Kidney (tissue), 14 donors: Measurements from ENCODE around the gene CACNA2D1. TPM values are rescaled to one million over a fixed set of nuclear protein-coding genes. Genes with fewer than 3 reads are reported as not detected.

Experiments
- DNase-seq, 5 donors: peaks; one replicate each; pipeline ENCODE4 v3.0.0-alpha.2; 2013 to 2020
- FAIRE-seq: peaks from 2 replicates; lab custom pipeline; 2012; peaks lifted over from hg19 to GRCh38; lab: Jason Lieb, UNC
- H3K27ac ChIP-seq, 2 donors: one replicate each; pipeline ENCODE4 v1.7.0; 2013; ENCODE audit warnings: low read depth in 2 of 2, low read length in 2 of 2, inconsistent platforms in 1 of 2
- H3K27me3 ChIP-seq: one replicate; pipeline ENCODE4 v1.7.1; 2013; ENCODE audit warnings: low read length, inconsistent platforms; ENCODE audit not compliant: control insufficient read depth, insufficient read depth
- H3K36me3 ChIP-seq, 3 donors: one replicate each; pipeline versions ENCODE4 v1.7.0 to v1.7.1; 2013; ENCODE audit warnings: low read length in 3 of 3, control low read depth in 1 of 3, inconsistent platforms in 1 of 3; ENCODE audit not compliant: insufficient read depth in 3 of 3, control insufficient read depth in 2 of 3
- H3K4me1 ChIP-seq, 3 donors: one replicate each; pipeline versions ENCODE4 v1.7.0 to v1.7.1; 2013; ENCODE audit warnings: low read length in 3 of 3, inconsistent platforms in 1 of 3, low read depth in 1 of 3; ENCODE audit not compliant: control insufficient read depth in 2 of 3, insufficient read depth in 2 of 3
- H3K4me3 ChIP-seq, 3 donors: one replicate each; pipeline versions ENCODE4 v1.7.0 to v1.8.1; 2013; ENCODE audit warnings: low read length in 3 of 3, control low read depth in 1 of 3, inconsistent platforms in 1 of 3
- H3K9ac ChIP-seq, 3 donors: one replicate each; pipeline versions ENCODE4 v1.7.0 to v1.7.1; 2013; ENCODE audit warnings: low read length in 3 of 3, control low read depth in 1 of 3, inconsistent platforms in 1 of 3
- H3K9me3 ChIP-seq, 3 donors: one replicate each; pipeline versions ENCODE4 v1.7.0 to v1.7.1; 2013; ENCODE audit warnings: low read length in 3 of 3, control low read depth in 1 of 3, inconsistent platforms in 1 of 3; ENCODE audit not compliant: control insufficient read depth in 2 of 3, insufficient read depth in 1 of 3
- intact Hi-C: fragments of 100-400 bp; cut with DNase I; formaldehyde crosslinking; loops from one replicate; pipeline ENCODE4 v1.11.1; 2022
- polyA plus RNA-seq: library from polyadenylated mRNA; stranded (reverse); fragments of 350-450 nt; fragmentation: Illumina TruSeq; extraction: RNeasy Lipid Tissue Mini Kit (QIAGEN cat#74804); gene quantifications from one replicate; pipeline ENCODE4 v1.2.3, GENCODE V29; 2014; ENCODE audit warnings: low read depth, low replicate concordance; ENCODE audit not compliant: insufficient read depth
- total RNA-seq: library from RNA; stranded (reverse); fragmentation: NEBNext Ultra II Directional; extraction: Animal tissue kit (Norgen Biotek cat#: 25700); gene quantifications from one replicate; pipeline ENCODE4 v1.2.1, GENCODE V29; 2021
- TF ChIP-seq, protein P1 (sequence below): IDR thresholded peaks from 3 replicates; pipeline ENCODE4 v1.5.1; 2012; ENCODE audit warnings: mild to moderate bottlenecking, moderate library complexity, borderline replicate concordance; ENCODE audit not compliant: insufficient read depth; ENCODE audit errors: extremely low read depth
- donor health status: control.
- donor health status: control.
- donor health status: control.
- donor health status: control.
- donor health status: control.
- donor health status: DM: yes; HTN: yes; CAD: no.
- donor health status: Normal renal cell carcinoma (clear cell type).

CACNA2D1 gene
- total and polyA plus RNA-seq, 2 donors from 2014 or later: 3.5 to 18.3 TPM

DNA sequence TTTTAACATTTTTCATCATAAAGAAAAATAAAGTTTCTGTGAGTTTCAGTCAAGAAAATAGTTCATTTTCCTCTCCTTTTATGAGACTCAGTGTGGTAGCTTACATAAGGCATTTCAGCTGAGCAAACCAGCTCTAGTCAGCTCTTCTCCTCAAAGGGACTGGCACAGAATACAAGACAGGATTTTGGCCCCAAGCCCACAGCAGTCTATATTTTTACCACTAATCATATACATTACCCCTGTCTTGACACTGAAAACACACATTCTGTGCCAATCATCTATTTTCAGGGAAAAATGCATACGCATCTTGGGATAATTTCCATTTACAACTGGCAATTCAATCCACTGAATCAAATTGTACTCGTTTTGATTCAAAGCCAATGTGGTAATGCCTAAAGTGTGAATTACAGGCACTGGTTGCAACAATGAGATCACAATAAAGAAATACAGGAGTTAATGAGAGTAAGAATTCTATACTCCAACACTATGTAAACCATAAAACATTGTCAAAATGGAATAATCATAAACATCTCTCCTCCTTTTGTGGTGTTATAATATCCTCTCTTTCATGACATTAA is 186.4 kb downstream of the CACNA2D1 start:
- FAIRE-seq: no peak
- peaks cover 0 to 4% (median 0%) of the 10 kb centered on the region in 3 donors for H3K4me1 ChIP-seq
- H3K36me3 ChIP-seq: no peaks in the 10 kb centered on the region
- H3K27ac ChIP-seq: no peak overlapping the region
- no peak overlapping the region for H3K4me3 ChIP-seq
- no peaks in the 10 kb centered on the region for H3K27me3 ChIP-seq
- TF ChIP-seq, protein P1, sequence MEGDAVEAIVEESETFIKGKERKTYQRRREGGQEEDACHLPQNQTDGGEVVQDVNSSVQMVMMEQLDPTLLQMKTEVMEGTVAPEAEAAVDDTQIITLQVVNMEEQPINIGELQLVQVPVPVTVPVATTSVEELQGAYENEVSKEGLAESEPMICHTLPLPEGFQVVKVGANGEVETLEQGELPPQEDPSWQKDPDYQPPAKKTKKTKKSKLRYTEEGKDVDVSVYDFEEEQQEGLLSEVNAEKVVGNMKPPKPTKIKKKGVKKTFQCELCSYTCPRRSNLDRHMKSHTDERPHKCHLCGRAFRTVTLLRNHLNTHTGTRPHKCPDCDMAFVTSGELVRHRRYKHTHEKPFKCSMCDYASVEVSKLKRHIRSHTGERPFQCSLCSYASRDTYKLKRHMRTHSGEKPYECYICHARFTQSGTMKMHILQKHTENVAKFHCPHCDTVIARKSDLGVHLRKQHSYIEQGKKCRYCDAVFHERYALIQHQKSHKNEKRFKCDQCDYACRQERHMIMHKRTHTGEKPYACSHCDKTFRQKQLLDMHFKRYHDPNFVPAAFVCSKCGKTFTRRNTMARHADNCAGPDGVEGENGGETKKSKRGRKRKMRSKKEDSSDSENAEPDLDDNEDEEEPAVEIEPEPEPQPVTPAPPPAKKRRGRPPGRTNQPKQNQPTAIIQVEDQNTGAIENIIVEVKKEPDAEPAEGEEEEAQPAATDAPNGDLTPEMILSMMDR: no peak
- no peaks in the 10 kb centered on the region for H3K9me3 ChIP-seq
- intact Hi-C loops: no loop called here
- no peak overlapping the region for H3K9ac ChIP-seq
- no peak for DNase-seq

DNA sequence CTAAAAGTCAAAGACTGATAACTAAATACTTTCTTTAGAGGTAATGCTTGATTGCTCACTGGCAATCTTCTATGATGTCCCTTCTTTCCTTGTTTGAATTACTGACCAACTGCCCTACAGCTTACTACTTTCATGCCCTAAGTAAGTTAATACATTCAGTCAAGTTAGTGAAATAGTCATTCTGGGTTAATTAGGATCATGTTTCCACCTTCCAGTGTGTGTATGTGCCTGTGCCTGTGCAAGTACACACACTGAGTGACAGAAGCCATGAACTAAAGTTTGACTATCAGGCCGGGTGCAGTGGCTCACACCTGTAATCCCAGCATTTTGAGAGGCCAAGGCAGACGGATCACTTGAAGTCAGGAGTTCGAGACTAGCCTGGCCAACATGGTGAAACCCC is 187.9 kb downstream of the CACNA2D1 start:
- no peaks in the 10 kb centered on the region for H3K9me3 ChIP-seq
- no peaks in the 10 kb centered on the region for H3K36me3 ChIP-seq
- H3K27ac ChIP-seq: no peak overlapping the region
- peaks cover 0 to 4% (median 0%) of the 10 kb centered on the region in 3 donors for H3K4me1 ChIP-seq
- no peak for DNase-seq
- intact Hi-C loops: no loop called here
- H3K27me3 ChIP-seq: no peaks in the 10 kb centered on the region
- no peak for FAIRE-seq
- H3K4me3 ChIP-seq: no peak overlapping the region
- TF ChIP-seq, protein P1: no peak
- no peak overlapping the region for H3K9ac ChIP-seq

DNA sequence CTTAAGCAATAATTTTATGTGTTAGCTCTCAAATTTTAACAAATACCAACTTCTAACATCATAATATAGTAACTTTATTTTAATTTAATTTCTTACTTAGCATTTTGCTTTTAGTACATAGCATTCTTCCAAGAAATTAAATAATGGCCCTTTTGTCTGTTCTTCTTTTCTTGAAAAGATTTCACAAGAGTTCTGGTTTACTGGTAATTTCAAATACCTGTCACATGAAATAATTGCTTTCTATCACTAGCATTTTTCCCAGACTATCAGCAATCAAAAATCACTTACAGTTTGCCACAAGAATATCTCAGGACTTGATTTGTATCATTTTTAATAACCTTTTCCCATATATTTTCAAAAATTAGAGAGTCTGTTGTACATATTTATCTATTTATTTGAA is 193.0 kb downstream of the CACNA2D1 start:
- Histone ChIP-seq H3K9ac (no peak overlapping the region), H3K4me1 (no peaks in the 10 kb centered on the region), H3K9me3 (no peaks in the 10 kb centered on the region), H3K4me3 (no peak overlapping the region), H3K27me3 (no peaks in the 10 kb centered on the region), H3K27ac (no peak overlapping the region), H3K36me3 (no peaks in the 10 kb centered on the region)
- TF ChIP-seq, protein P1: no peak
- intact Hi-C loops: no loop called here
- FAIRE-seq (no peak), DNase-seq (no peak)

- no peak overlapping the region for H3K4me3 ChIP-seq
- H3K27me3 ChIP-seq: no peaks in the 10 kb centered on the region
- no peaks in the 10 kb centered on the region for H3K4me1 ChIP-seq
- DNase-seq (no peak), FAIRE-seq (no peak)
- intact Hi-C loops: no loop called here
- no peak overlapping the region for H3K9ac ChIP-seq
- TF ChIP-seq, protein P1: no peak
- no peaks in the 10 kb centered on the region for H3K36me3 ChIP-seq
- H3K9me3 ChIP-seq: no peaks in the 10 kb centered on the region
- no peak overlapping the region for H3K27ac ChIP-seq
Measured at GRCh38 chr7:82249979-82250378, 193.6 kb downstream of the CACNA2D1 start.
